ENCODE data around the gene EFL1.

DNA sequence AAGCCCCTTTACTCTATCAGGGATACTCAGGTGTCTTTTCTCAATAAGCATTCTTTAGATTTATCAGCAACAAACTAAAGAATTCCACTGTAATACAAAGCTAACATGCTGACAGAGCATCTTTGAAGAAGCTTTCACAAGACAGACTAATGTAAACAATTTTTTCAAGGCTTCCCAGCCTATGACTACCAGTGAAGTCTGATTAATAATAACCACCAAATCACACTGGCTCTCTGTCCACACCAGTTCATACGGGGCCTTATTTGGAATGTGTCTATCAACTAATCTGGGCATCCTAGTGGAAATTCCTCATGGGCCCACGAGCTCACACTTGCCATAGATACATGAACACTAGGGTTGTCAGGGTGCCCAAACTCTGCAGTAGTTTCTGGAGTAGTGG lies 84.5 kb downstream of the EFL1 start:
- TF ChIP-seq, protein P1, sequence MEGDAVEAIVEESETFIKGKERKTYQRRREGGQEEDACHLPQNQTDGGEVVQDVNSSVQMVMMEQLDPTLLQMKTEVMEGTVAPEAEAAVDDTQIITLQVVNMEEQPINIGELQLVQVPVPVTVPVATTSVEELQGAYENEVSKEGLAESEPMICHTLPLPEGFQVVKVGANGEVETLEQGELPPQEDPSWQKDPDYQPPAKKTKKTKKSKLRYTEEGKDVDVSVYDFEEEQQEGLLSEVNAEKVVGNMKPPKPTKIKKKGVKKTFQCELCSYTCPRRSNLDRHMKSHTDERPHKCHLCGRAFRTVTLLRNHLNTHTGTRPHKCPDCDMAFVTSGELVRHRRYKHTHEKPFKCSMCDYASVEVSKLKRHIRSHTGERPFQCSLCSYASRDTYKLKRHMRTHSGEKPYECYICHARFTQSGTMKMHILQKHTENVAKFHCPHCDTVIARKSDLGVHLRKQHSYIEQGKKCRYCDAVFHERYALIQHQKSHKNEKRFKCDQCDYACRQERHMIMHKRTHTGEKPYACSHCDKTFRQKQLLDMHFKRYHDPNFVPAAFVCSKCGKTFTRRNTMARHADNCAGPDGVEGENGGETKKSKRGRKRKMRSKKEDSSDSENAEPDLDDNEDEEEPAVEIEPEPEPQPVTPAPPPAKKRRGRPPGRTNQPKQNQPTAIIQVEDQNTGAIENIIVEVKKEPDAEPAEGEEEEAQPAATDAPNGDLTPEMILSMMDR (IDR thresholded peaks at IDR 0.05; ENCODE audit: low read depth, low read length, missing input control): no peak
- no peak for TF ChIP-seq HNF4A (conservative IDR thresholded peaks at IDR 0.05)
- TF ChIP-seq EGR1 (IDR thresholded peaks at IDR 0.05; ENCODE audit: low read depth in 2 of 2): no peak
- TF ChIP-seq RAD21 (IDR thresholded peaks at IDR 0.05): no peak
- no peak for TF ChIP-seq YY1 (IDR thresholded peaks at IDR 0.05)
- TF ChIP-seq JUND (IDR thresholded peaks at IDR 0.05): no peak
- no peak for TF ChIP-seq HNF4G (IDR thresholded peaks at IDR 0.05)
- TF ChIP-seq, protein P2, sequence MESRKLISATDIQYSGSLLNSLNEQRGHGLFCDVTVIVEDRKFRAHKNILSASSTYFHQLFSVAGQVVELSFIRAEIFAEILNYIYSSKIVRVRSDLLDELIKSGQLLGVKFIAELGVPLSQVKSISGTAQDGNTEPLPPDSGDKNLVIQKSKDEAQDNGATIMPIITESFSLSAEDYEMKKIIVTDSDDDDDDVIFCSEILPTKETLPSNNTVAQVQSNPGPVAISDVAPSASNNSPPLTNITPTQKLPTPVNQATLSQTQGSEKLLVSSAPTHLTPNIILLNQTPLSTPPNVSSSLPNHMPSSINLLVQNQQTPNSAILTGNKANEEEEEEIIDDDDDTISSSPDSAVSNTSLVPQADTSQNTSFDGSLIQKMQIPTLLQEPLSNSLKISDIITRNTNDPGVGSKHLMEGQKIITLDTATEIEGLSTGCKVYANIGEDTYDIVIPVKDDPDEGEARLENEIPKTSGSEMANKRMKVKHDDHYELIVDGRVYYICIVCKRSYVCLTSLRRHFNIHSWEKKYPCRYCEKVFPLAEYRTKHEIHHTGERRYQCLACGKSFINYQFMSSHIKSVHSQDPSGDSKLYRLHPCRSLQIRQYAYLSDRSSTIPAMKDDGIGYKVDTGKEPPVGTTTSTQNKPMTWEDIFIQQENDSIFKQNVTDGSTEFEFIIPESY (IDR thresholded peaks at IDR 0.05): no peak
- TF ChIP-seq, protein P3, sequence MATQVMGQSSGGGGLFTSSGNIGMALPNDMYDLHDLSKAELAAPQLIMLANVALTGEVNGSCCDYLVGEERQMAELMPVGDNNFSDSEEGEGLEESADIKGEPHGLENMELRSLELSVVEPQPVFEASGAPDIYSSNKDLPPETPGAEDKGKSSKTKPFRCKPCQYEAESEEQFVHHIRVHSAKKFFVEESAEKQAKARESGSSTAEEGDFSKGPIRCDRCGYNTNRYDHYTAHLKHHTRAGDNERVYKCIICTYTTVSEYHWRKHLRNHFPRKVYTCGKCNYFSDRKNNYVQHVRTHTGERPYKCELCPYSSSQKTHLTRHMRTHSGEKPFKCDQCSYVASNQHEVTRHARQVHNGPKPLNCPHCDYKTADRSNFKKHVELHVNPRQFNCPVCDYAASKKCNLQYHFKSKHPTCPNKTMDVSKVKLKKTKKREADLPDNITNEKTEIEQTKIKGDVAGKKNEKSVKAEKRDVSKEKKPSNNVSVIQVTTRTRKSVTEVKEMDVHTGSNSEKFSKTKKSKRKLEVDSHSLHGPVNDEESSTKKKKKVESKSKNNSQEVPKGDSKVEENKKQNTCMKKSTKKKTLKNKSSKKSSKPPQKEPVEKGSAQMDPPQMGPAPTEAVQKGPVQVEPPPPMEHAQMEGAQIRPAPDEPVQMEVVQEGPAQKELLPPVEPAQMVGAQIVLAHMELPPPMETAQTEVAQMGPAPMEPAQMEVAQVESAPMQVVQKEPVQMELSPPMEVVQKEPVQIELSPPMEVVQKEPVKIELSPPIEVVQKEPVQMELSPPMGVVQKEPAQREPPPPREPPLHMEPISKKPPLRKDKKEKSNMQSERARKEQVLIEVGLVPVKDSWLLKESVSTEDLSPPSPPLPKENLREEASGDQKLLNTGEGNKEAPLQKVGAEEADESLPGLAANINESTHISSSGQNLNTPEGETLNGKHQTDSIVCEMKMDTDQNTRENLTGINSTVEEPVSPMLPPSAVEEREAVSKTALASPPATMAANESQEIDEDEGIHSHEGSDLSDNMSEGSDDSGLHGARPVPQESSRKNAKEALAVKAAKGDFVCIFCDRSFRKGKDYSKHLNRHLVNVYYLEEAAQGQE (IDR thresholded peaks at IDR 0.05): no peak

All from liver (tissue), 3 donors.